Osteoblast (primary cell): ENCODE measurements around the gene ATP5F1A. TPM values are rescaled to one million over a fixed set of nuclear protein-coding genes. Genes with fewer than 3 reads are reported as not detected.
"Not testable (repeated sequence)": the region's sequence is repeated elsewhere in the genome, so short reads cannot be mapped to it uniquely, and the experiment has no call there.

Experiments
- DNase-seq: peaks from one replicate; pipeline ENCODE4 v3.0.0; 2011; ENCODE audit warnings: low spot score, mixed read lengths; ENCODE audit not compliant: insufficient read length; ENCODE audit errors: missing footprints
- H2AFZ ChIP-seq: 2 replicates; pipeline ENCODE4 v1.6.0; 2011; ENCODE audit warnings: mild to moderate bottlenecking, low read length
- H3K27ac ChIP-seq: 2 replicates; pipeline ENCODE4 v1.5.1; 2011; ENCODE audit warnings: mild to moderate bottlenecking, low read depth, low read length, moderate library complexity
- H3K27me3 ChIP-seq: 2 replicates; pipeline ENCODE4 v1.6.0; 2012; ENCODE audit warnings: mild to moderate bottlenecking, control low read depth, inconsistent platforms, low read length, moderate library complexity; ENCODE audit not compliant: insufficient read depth
- H3K36me3 ChIP-seq: 2 replicates; pipeline ENCODE4 v1.5.1; 2011; ENCODE audit warnings: mild to moderate bottlenecking, low read length, control low read depth, moderate library complexity; ENCODE audit not compliant: insufficient read depth
- H3K4me1 ChIP-seq: 2 replicates; pipeline ENCODE4 v1.5.1; 2011; ENCODE audit warnings: mild to moderate bottlenecking, low read length, control low read depth, moderate library complexity; ENCODE audit not compliant: insufficient read depth
- H3K4me2 ChIP-seq: 2 replicates; pipeline ENCODE4 v1.6.0; 2011; ENCODE audit warnings: mild to moderate bottlenecking, low read length; ENCODE audit not compliant: insufficient read depth
- H3K4me3 ChIP-seq: fragments of 200-600 bp; sonication (generic); 3 replicates; pipeline ENCODE4 v1.5.1; 2012; ENCODE audit warnings: mild to moderate bottlenecking, low read length, inconsistent platforms; ENCODE audit not compliant: insufficient read depth
- H3K79me2 ChIP-seq: 2 replicates; pipeline ENCODE4 v1.6.0; 2012; ENCODE audit warnings: mild to moderate bottlenecking, low read length, control low read depth, inconsistent platforms; ENCODE audit not compliant: insufficient read depth
- H3K9me3 ChIP-seq: 2 replicates; pipeline ENCODE4 v1.5.1; 2011; ENCODE audit warnings: low read depth, low read length, control low read depth
- H4K20me1 ChIP-seq: 2 replicates; pipeline ENCODE4 v1.6.0; 2012; ENCODE audit warnings: mild to moderate bottlenecking, low read length, control low read depth; ENCODE audit not compliant: insufficient read depth
- CTCF ChIP-seq: IDR thresholded peaks from 2 replicates; pipeline ENCODE4 v1.5.1; 2011; ENCODE audit warnings: mild to moderate bottlenecking, low read depth, low read length, moderate library complexity; ENCODE audit errors: extremely low read depth
- total RNA-seq: library from RNA; depleted of rRNA; stranded (reverse); fragments of >200 nt; gene quantifications from 2 replicates; pipeline ENCODE4 v1.2.3, GENCODE V29; 2012

The ATP5F1A gene
- total RNA-seq, 1 donor, result 578 TPM

- Histone ChIP-seq H3K27me3 (no peaks in the 10 kb centered on the region), H2AFZ (no peak overlapping the region)
Measured at GRCh38 chr18:46133534-46133933, 35.4 kb upstream of the ATP5F1A start.

GRCh38 chr18:46130549-46130948 is 32.5 kb upstream of the ATP5F1A start:
- H3K4me2 ChIP-seq, H3K27ac ChIP-seq, H3K79me2 ChIP-seq, H3K4me3 ChIP-seq, H3K9me3 ChIP-seq, H2AFZ ChIP-seq, H3K4me1 ChIP-seq, H4K20me1 ChIP-seq, H3K27me3 ChIP-seq, DNase-seq: not testable (repeated sequence)
- H3K36me3 ChIP-seq, result peaks cover 23% of the 10 kb centered on the region

More at GRCh38 chr18:46133534-46133933, 35.4 kb upstream of the ATP5F1A start:
- Histone ChIP-seq H3K79me2 (no peaks in the 10 kb centered on the region), H3K36me3 (peaks cover 9% of the 10 kb centered on the region), H3K4me2 (no peak overlapping the region), H3K4me1 (no peaks in the 10 kb centered on the region), H4K20me1 (no peaks in the 10 kb centered on the region), H3K9me3 (no peaks in the 10 kb centered on the region), H3K27ac (no peak overlapping the region), H3K4me3 (no peak overlapping the region)
- DNase-seq, result no peak
- no peak for TF ChIP-seq CTCF

- H4K20me1 ChIP-seq, result no peaks in the 10 kb centered on the region
- H3K4me2 ChIP-seq, result no peak overlapping the region
- no peak overlapping the region for H3K27ac ChIP-seq
- no peak for TF ChIP-seq CTCF
- H3K4me3 ChIP-seq, result no peak overlapping the region
- DNase-seq, result no peak
- no peak overlapping the region for H2AFZ ChIP-seq
- no peaks in the 10 kb centered on the region for H3K27me3 ChIP-seq
- H3K4me1 ChIP-seq, result no peaks in the 10 kb centered on the region
- H3K36me3 ChIP-seq, result peaks cover 26% of the 10 kb centered on the region
- H3K79me2 ChIP-seq, result no peaks in the 10 kb centered on the region
- no peaks in the 10 kb centered on the region for H3K9me3 ChIP-seq
Measured at GRCh38 chr18:46130061-46130460, 32.0 kb upstream of the ATP5F1A start.

- not testable (repeated sequence) for H3K27me3 ChIP-seq, H3K9me3 ChIP-seq, H2AFZ ChIP-seq, DNase-seq, H3K27ac ChIP-seq, H4K20me1 ChIP-seq, H3K79me2 ChIP-seq, H3K4me1 ChIP-seq, H3K4me2 ChIP-seq, H3K4me3 ChIP-seq
- peaks cover 26% of the 10 kb centered on the region for H3K36me3 ChIP-seq
Measured at GRCh38 chr18:46126625-46127024, 28.5 kb upstream of the ATP5F1A start.

GRCh38 chr18:46113751-46114150 is 15.7 kb upstream of the ATP5F1A start:
- no peaks in the 10 kb centered on the region for H3K9me3 ChIP-seq
- no peak overlapping the region for H3K27ac ChIP-seq
- no peaks in the 10 kb centered on the region for H3K79me2 ChIP-seq
- no peak overlapping the region for H3K4me3 ChIP-seq
- no peaks in the 10 kb centered on the region for H3K27me3 ChIP-seq
- peaks cover 6% of the 10 kb centered on the region for H3K36me3 ChIP-seq
- no peak for TF ChIP-seq CTCF
- H4K20me1 ChIP-seq, result no peaks in the 10 kb centered on the region
- H2AFZ ChIP-seq, result no peak overlapping the region
- no peak for DNase-seq
- H3K4me1 ChIP-seq, result no peaks in the 10 kb centered on the region
- no peak overlapping the region for H3K4me2 ChIP-seq
